HCT116 (cell line): ENCODE data around the gene PLEKHO2. TPM values are rescaled to one million over a fixed set of nuclear protein-coding genes. Genes with fewer than 3 reads are reported as not detected.

ENCODE experiments used
- ATAC-seq: fragments of 200-7000 bp; cut with Tn5 transposase; 2 replicates; pipeline ENCODE4 v1.9.1; 2020; ENCODE audit warnings: mild to moderate bottlenecking, moderate library complexity
- BruUV-seq: library from RNA; stranded (reverse); fragments of 400-500 nt; replicated peaks from 2 replicates; lab custom pipeline; 2021; lab: Mats Ljungman, UMichigan
- CTCF ChIA-PET: fragments of 300-600 bp; sonication (Branson Sonifier 250); formaldehyde crosslinking; loops from one replicate; lab custom pipeline; 2021; ENCODE audit warnings: antibody characterized with exemption; lab: Charles Lee
- POLR2A ChIA-PET: fragments of 300-600, 350-600 bp; sonication (Branson Sonifier 250); formaldehyde crosslinking; loops from one replicate; lab custom pipeline; 2021; ENCODE audit warnings: antibody characterized with exemption; lab: Charles Lee
- RAD21 ChIA-PET, 2 experiments: fragments of 300-600 bp; sonication (Branson Sonifier 250); formaldehyde crosslinking; loops; one replicate each; lab custom pipeline; 2023; ENCODE audit warnings: low total read pairs in 2 of 2; ENCODE audit not compliant: uncharacterized antibody in 2 of 2, unreplicated experiment in 2 of 2, low non-redundant PET in 1 of 2; lab: Charles Lee
- DNase-seq: peaks from one replicate; pipeline ENCODE4 v3.0.0-alpha.2; 2010; ENCODE audit warnings: low read depth, low spot score
- H2AFZ ChIP-seq: fragments of 200-600 bp; shearing (Covaris generic), sonication (generic); 2 replicates; pipeline ENCODE4 v1.6.1; 2017; ENCODE audit warnings: low read depth, mixed run types, mixed read lengths, antibody characterized with exemption, low read length; ENCODE audit not compliant: poor library complexity, severe bottlenecking
- H3K27ac ChIP-seq: 2 replicates; pipeline ENCODE4 v1.5.1; 2012; ENCODE audit warnings: low read depth, low read length
- H3K27me3 ChIP-seq: fragments of 200-600 bp; sonication (generic); 2 replicates; pipeline ENCODE4 v1.6.1; 2016; ENCODE audit warnings: mixed run types, low read length, mixed read lengths; ENCODE audit not compliant: insufficient read depth
- H3K36me3 ChIP-seq, 2 experiments: fragments of 200-500 bp in 1 of 2; fragments of 200-600 bp in 1 of 2; sonication (Bioruptor generic) in 1 of 2; sonication (generic) in 1 of 2; 2 replicates each; pipeline versions ENCODE4 v1.5.1 to v1.6.1; 2014 to 2016; ENCODE audit warnings: low read length in 2 of 2, inconsistent platforms in 1 of 2, mixed read lengths in 1 of 2, mixed run types in 1 of 2; ENCODE audit not compliant: insufficient read depth in 2 of 2, control insufficient read depth in 1 of 2
- H3K4me1 ChIP-seq, 2 experiments: fragments of 200-600 bp in 1 of 2; sonication (generic) in 1 of 2; 2 replicates each; pipeline versions ENCODE4 v1.5.1 to v1.6.1; 2012 to 2017; ENCODE audit warnings: low read length in 2 of 2, inconsistent platforms in 1 of 2, mild to moderate bottlenecking in 1 of 2, mixed read lengths in 1 of 2, mixed run types in 1 of 2, moderate library complexity in 1 of 2; ENCODE audit not compliant: insufficient read depth in 2 of 2, control insufficient read depth in 1 of 2
- H3K4me2 ChIP-seq: fragments of 200-600 bp; sonication (generic); 2 replicates; pipeline ENCODE4 v1.6.1; 2017; ENCODE audit warnings: mixed run types, low read length, mixed read lengths
- H3K4me3 ChIP-seq, 2 experiments: fragments of 200-600 bp in 1 of 2; sonication (generic) in 1 of 2; replicated peaks in 1 of 2; 2 replicates each; pipeline ENCODE4 v1.5.1; 2011 to 2016; ENCODE audit warnings: low read length in 2 of 2, control low read depth in 1 of 2, low read depth in 1 of 2, mild to moderate bottlenecking in 1 of 2, mixed read lengths in 1 of 2, mixed run types in 1 of 2
- H3K79me2 ChIP-seq: fragments of 200-600 bp; sonication (generic); 2 replicates; pipeline ENCODE4 v1.6.1; 2017; ENCODE audit warnings: mild to moderate bottlenecking, mixed run types, low read length, moderate library complexity, mixed read lengths; ENCODE audit not compliant: insufficient read depth
- H3K9ac ChIP-seq: fragments of 200-600 bp; sonication (generic); 2 replicates; pipeline ENCODE4 v1.6.1; 2016; ENCODE audit warnings: low read length, mixed read lengths
- H3K9me2 ChIP-seq: fragments of 200-600 bp; sonication (generic), shearing (Covaris generic); 2 replicates; pipeline ENCODE4 v1.6.1; 2017; ENCODE audit warnings: mixed run types, mild to moderate bottlenecking, moderate library complexity; ENCODE audit not compliant: insufficient read depth
- H3K9me3 ChIP-seq, 2 experiments: fragments of 200-500 bp in 1 of 2; fragments of 200-600 bp in 1 of 2; sonication (Bioruptor generic) in 1 of 2; sonication (generic) in 1 of 2; 2 replicates each; pipeline ENCODE4 v1.6.1; 2014 to 2017; ENCODE audit warnings: low read length in 2 of 2, mixed read lengths in 2 of 2, inconsistent platforms in 1 of 2, low read depth in 1 of 2, mild to moderate bottlenecking in 1 of 2, mixed run types in 1 of 2, moderate library complexity in 1 of 2; ENCODE audit not compliant: control insufficient read depth in 1 of 2, insufficient read depth in 1 of 2
- H4K20me1 ChIP-seq: fragments of 200-600 bp; sonication (generic), shearing (Covaris generic); 2 replicates; pipeline ENCODE4 v1.6.1; 2017; ENCODE audit warnings: mixed run types, mild to moderate bottlenecking, moderate library complexity; ENCODE audit not compliant: insufficient read depth
- ATF3 ChIP-seq: IDR thresholded peaks from 2 replicates; pipeline ENCODE4 v1.6.1; 2012
- CBX3 ChIP-seq: IDR thresholded peaks from 2 replicates; pipeline ENCODE4 v1.6.1; 2012; ENCODE audit warnings: low read depth
- CEBPB ChIP-seq: IDR thresholded peaks from 2 replicates; pipeline ENCODE4 v1.6.1; 2012; ENCODE audit warnings: low read depth
- CTCF ChIP-seq, 3 experiments: fragments of 200-600 bp in 1 of 3; sonication (generic) in 1 of 3; IDR thresholded peaks in 2 of 3; conservative IDR thresholded peaks in 1 of 3; 2 replicates each; pipeline ENCODE4 v1.5.1; 2012 to 2017; ENCODE audit warnings: low read depth in 2 of 3, low read length in 2 of 3, antibody characterized with exemption in 1 of 3, borderline replicate concordance in 1 of 3, control low read depth in 1 of 3, mild to moderate bottlenecking in 1 of 3, mixed read lengths in 1 of 3, mixed run types in 1 of 3, moderate library complexity in 1 of 3; ENCODE audit not compliant: insufficient read depth in 1 of 3
- EGR1 ChIP-seq: IDR thresholded peaks from 2 replicates; pipeline ENCODE4 v1.6.1; 2012; ENCODE audit warnings: low read depth
- ELF1 ChIP-seq: IDR thresholded peaks from 2 replicates; pipeline ENCODE4 v1.6.1; 2012; ENCODE audit warnings: low read depth, borderline replicate concordance
- EZH2 ChIP-seq: fragments of 200-600 bp; sonication (generic); IDR thresholded peaks from 2 replicates; pipeline ENCODE4 v1.6.1; 2017; ENCODE audit warnings: antibody characterized with exemption, mixed run types
- EZH2phosphoT487 ChIP-seq: fragments of 200-600 bp; IDR thresholded peaks from 2 replicates; pipeline ENCODE4 v1.6.1; 2018; ENCODE audit warnings: antibody characterized with exemption, borderline replicate concordance
- FOSL1 ChIP-seq: IDR thresholded peaks from 2 replicates; pipeline ENCODE4 v1.6.1; 2012; ENCODE audit warnings: low read depth
- JUND ChIP-seq: IDR thresholded peaks from 2 replicates; pipeline ENCODE4 v1.6.1; 2012
- SP1 ChIP-seq: IDR thresholded peaks from 2 replicates; pipeline ENCODE4 v1.6.1; 2012; ENCODE audit warnings: low read depth
- YY1 ChIP-seq: IDR thresholded peaks from 2 replicates; pipeline ENCODE4 v1.6.1; 2011; ENCODE audit warnings: low read length, low read depth, moderate library complexity, mild to moderate bottlenecking; ENCODE audit not compliant: insufficient replicate concordance; ENCODE audit errors: extremely low read depth
- ZFX ChIP-seq: fragments of 450-650 bp; IDR thresholded peaks from 2 replicates; pipeline ENCODE4 v1.6.1; 2017
- intact Hi-C: fragments of 100-400 bp; cut with micrococcal nuclease; formaldehyde crosslinking; loops from 2 replicates; pipeline ENCODE4 v1.10.0; 2022
- total RNA-seq: library from RNA; stranded (reverse); gene quantifications from one replicate; pipeline ENCODE4 v1.2.1, GENCODE V29; 2021; ENCODE audit not compliant: unreplicated experiment
- TF ChIP-seq, protein P1 (sequence below): IDR thresholded peaks from 2 replicates; pipeline ENCODE4 v1.6.1; 2012

PLEKHO2 gene
- total RNA-seq, 1 experiment from 2014 or later, result 8.0 TPM

- intact Hi-C loops, result no loop called here
- RAD21 ChIA-PET, result no interaction called here
- BruUV-seq, result no TSS peak
- Histone ChIP-seq H3K9ac (no peak overlapping the region), H3K4me3 (no peak overlapping the region), H3K4me1 (peaks cover 2 to 23% of the 10 kb centered on the region in 2 experiments; a peak in 3 of 4 replicates), H3K27me3 (no peaks in the 10 kb centered on the region), H3K27ac (no peak overlapping the region), H4K20me1 (no peaks in the 10 kb centered on the region), H3K9me3 (peaks cover 0 to 3% of the 10 kb centered on the region in 2 experiments; a peak in 1 of 4 replicates), H3K36me3 (no peaks in the 10 kb centered on the region), H3K4me2 (no peak overlapping the region)
- no peak for ATAC-seq
- DNase-seq, result no peak
- CTCF ChIA-PET, result no interaction called here
- TF ChIP-seq EZH2phosphoT487 (no peak), CBX3 (no peak), SP1 (no peak), ELF1 (no peak), JUND (no peak), ATF3 (no peak), CTCF (IDR thresholded peaks at IDR 0.05 in 2 of 3, conservative IDR thresholded peaks at IDR 0.05 in 1 of 3; ENCODE audit: borderline replicate concordance in 1 of 3, insufficient read depth in 1 of 3, low read depth in 2 of 3, low read length in 2 of 3) (no peak), EZH2 (no peak), CEBPB (no peak), YY1 (no peak), ZFX (no peak), EGR1 (no peak), FOSL1 (no peak)
- TF ChIP-seq, protein P1, sequence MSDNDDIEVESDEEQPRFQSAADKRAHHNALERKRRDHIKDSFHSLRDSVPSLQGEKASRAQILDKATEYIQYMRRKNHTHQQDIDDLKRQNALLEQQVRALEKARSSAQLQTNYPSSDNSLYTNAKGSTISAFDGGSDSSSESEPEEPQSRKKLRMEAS, result no peak
- TF ChIP-seq, all 23 proteins: peak for 0
- POLR2A ChIA-PET, result no interaction called here
- Histone ChIP-seq H3K9me2 (no peaks in the 10 kb centered on the region), H3K79me2 (0 out of 2 replicates have a peak, but pooled peaks cover 6% of the 10 kb centered on the region), H2AFZ (no peak overlapping the region)
Measured at GRCh38 chr15:64909546-64909945, 67.8 kb downstream of the PLEKHO2 start.
